ENCODE results near the gene MCC.

MCC gene

DNA sequence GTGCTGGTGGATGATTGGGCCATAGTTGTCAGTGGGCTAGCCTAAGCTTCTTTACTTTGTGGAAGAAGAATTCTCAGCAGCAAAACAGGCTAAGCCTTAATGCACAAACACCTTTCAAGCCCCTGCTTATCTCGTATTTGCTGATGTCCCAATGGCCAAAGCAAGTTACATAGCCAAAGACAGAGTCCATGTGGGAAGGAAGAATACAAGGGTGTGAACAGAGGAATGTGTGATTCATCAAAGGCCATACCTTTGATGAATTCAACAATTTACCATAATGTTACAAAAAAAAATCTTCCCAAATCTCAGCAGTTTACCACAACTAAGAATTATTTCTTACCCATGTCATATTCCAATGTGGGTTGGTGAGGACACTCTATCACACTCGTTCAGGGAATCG is 24.1 kb upstream of the MCC start:
- TF ChIP-seq, protein P1, sequence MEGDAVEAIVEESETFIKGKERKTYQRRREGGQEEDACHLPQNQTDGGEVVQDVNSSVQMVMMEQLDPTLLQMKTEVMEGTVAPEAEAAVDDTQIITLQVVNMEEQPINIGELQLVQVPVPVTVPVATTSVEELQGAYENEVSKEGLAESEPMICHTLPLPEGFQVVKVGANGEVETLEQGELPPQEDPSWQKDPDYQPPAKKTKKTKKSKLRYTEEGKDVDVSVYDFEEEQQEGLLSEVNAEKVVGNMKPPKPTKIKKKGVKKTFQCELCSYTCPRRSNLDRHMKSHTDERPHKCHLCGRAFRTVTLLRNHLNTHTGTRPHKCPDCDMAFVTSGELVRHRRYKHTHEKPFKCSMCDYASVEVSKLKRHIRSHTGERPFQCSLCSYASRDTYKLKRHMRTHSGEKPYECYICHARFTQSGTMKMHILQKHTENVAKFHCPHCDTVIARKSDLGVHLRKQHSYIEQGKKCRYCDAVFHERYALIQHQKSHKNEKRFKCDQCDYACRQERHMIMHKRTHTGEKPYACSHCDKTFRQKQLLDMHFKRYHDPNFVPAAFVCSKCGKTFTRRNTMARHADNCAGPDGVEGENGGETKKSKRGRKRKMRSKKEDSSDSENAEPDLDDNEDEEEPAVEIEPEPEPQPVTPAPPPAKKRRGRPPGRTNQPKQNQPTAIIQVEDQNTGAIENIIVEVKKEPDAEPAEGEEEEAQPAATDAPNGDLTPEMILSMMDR (conservative IDR thresholded peaks at IDR 0.05; ENCODE audit: control insufficient read depth, insufficient read depth, low read depth, low read length), result no peak
- no peak for DNase-seq (ENCODE audit: low read depth)
- H3K4me3 ChIP-seq (ENCODE audit: control insufficient read depth, low read depth, low read length), result no peak overlapping the region

DNA sequence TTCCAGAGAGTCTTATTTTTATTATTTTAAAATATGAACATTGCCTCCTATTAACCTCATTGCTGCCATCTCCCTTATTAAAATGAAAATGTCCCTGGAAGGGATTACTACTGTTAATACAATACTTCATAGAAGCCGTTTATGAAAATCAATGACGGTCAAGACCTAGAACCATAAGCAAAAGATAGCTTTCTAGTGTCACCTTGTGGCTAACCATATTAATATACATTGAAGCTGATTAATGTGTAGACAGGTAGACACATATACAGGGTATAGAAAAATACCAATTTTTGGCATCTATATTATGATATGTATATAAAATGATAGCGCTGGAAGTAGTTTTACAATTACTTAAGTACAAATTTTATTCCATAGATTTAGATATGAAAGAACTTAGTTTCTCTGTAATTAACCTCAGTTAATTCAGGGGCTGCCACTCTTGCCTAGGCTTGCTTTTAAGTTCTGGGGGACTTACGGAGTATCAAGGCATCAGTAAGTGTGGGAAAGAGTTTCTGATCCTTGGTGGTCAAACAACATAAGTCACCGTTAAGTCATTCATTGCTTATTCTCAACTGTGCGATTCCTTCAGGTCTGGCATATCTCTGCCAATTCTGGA is 22.7 kb upstream of the MCC start:
- TF ChIP-seq, protein P1 (conservative IDR thresholded peaks at IDR 0.05; ENCODE audit: control insufficient read depth, insufficient read depth, low read depth, low read length), result peak; percentile 48
- peak; percentile 70 for DNase-seq (ENCODE audit: low read depth)
- no peak overlapping the region for H3K4me3 ChIP-seq (ENCODE audit: control insufficient read depth, low read depth, low read length)

DNA sequence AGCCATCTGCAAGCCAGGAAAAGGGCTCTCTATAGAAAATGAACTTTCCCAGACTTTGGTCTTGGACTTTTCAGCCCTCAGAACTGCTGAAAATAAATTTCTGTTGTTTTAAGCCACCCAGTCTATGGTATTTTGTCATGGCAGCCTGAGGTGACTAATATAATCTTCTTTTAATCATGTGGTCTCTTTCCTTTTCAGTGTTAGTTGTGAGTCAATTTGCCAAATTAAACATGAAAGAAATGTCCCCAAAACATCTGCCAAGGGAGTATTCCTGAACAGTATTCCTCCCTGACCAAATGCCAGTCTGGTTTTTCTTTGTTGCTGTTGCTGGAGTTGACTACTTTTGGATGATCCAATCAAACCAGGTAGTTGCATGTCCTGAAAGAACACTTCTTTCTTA is 20.5 kb upstream of the MCC start:
- peak; percentile 27 for DNase-seq (ENCODE audit: low read depth)
- H3K4me3 ChIP-seq (ENCODE audit: control insufficient read depth, low read depth, low read length), result no peak overlapping the region
- TF ChIP-seq, protein P1 (conservative IDR thresholded peaks at IDR 0.05; ENCODE audit: control insufficient read depth, insufficient read depth, low read depth, low read length), result no peak

DNA sequence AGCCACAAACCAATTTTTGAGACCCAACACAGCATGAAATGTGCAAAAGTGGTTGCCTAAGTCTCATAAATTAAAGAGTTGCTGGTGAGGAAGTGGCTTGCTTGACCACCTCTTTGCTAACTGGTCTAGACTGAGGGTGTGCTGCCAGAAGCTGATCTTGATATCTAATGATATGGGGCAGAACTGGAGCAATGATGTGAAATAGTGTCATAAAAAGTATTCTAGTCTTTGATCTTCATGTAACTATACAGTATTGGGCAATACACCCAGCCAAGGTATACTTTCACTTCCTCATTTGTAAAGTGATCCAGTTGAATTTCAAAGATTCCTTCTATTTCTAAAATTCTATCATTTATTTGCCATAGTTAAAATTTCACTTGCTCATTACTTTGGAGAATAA is 19.3 kb upstream of the MCC start:
- no peak overlapping the region for H3K4me3 ChIP-seq (ENCODE audit: control insufficient read depth, low read depth, low read length)
- TF ChIP-seq, protein P1 (conservative IDR thresholded peaks at IDR 0.05; ENCODE audit: control insufficient read depth, insufficient read depth, low read depth, low read length), result no peak
- no peak for DNase-seq (ENCODE audit: low read depth)

DNA sequence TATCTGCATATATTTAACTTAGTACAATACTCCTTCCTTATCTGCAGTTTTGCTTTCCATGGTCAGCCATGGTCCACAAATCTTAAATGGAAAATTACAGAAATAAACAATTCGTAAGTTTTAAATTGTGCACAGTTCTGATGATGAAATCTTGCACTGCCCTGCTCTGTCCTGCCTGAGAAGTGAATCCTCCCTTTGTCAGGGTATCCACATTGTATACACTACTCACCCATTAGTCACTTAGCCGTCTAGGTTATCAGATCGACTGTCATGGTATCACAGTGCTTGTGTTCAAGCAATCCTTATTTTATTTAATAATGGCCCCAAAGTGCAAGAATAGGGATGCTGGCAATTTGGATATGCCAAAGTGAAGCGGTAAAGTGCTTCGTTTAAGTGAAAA is 16.9 kb upstream of the MCC start:
- no peak for DNase-seq (ENCODE audit: low read depth)
- TF ChIP-seq, protein P1 (conservative IDR thresholded peaks at IDR 0.05; ENCODE audit: control insufficient read depth, insufficient read depth, low read depth, low read length), result no peak
- H3K4me3 ChIP-seq (ENCODE audit: control insufficient read depth, low read depth, low read length), result no peak overlapping the region

DNA sequence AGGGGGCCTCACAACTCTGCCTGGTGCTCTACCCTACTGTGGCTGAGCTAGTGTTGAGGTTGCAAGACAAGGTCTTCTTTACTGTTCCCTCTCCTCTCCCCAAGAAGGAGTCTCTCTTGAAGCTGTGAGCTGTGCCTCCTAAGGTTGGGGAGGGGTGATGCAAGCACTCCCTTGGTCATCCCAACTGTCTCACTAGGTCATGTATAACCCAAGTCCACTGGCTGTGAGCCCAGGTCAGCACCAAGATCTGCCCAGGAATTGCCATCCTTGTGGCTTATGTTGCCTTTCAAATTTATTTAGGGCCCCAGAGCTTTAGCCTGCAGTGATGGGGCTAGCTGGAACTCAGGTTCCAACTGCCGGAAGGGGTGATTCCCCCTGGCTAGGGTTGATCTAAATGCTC is 14.9 kb upstream of the MCC start:
- TF ChIP-seq, protein P1 (conservative IDR thresholded peaks at IDR 0.05; ENCODE audit: control insufficient read depth, insufficient read depth, low read depth, low read length), result no peak
- DNase-seq (ENCODE audit: low read depth), result no peak
- no peak overlapping the region for H3K4me3 ChIP-seq (ENCODE audit: control insufficient read depth, low read depth, low read length)

DNA sequence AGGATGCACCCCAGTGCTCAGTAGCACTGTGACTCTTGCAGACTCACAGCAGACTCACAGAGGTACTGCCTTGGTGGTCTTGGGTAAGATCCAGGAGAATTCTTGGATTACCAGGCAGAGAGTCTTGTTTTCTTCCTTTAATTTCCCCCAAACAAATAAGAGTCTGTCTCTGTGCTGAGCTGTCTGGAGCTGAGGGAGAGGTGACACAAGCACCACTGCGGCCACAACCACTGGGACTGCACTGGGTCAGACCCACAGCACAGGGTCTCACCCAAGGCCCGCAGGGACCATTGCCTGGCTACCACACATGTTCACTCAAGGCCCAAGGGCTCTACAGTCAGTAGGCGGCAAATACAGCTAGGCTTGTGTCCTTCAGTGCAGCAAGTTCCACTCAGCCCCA is 13.8 kb upstream of the MCC start:
- no peak overlapping the region for H3K4me3 ChIP-seq (ENCODE audit: control insufficient read depth, low read depth, low read length)
- TF ChIP-seq, protein P1 (conservative IDR thresholded peaks at IDR 0.05; ENCODE audit: control insufficient read depth, insufficient read depth, low read depth, low read length), result no peak
- DNase-seq (ENCODE audit: low read depth), result no peak
